ENCODE measurements around the gene IER3IP1.
"Not testable (repeated sequence)": the region's sequence is repeated elsewhere in the genome, so short reads cannot be mapped to it uniquely, and the experiment has no call there.

GRCh38 chr18:47182156-47182555 is 6.0 kb upstream of the IER3IP1 start:
- TF ChIP-seq NFRKB, FOXK2 (IDR thresholded peaks at IDR 0.05): not testable (repeated sequence)
